BLaER1 (cell line): ENCODE measurements around the gene KIF3C.

ENCODE experiments used
- H3K27ac ChIP-seq: shearing (Covaris generic); formaldehyde crosslinking; 2 replicates; pipeline ENCODE4 v1.8.1; 2022
- H3K27me3 ChIP-seq: shearing (Covaris generic); formaldehyde crosslinking; 2 replicates; pipeline ENCODE4 v1.8.1; 2022
- H3K36me3 ChIP-seq: shearing (Covaris generic); formaldehyde crosslinking; 2 replicates; pipeline ENCODE4 v1.8.1; 2022
- H3K4me1 ChIP-seq: shearing (Covaris generic); formaldehyde crosslinking; 2 replicates; pipeline ENCODE4 v1.8.1; 2022
- H3K4me2 ChIP-seq: shearing (Covaris generic); formaldehyde crosslinking; 2 replicates; pipeline ENCODE4 v1.8.1; 2022
- H3K4me3 ChIP-seq: shearing (Covaris generic); formaldehyde crosslinking; 2 replicates; pipeline ENCODE4 v1.8.1; 2022
- H3K9ac ChIP-seq: shearing (Covaris generic); formaldehyde crosslinking; 2 replicates; pipeline ENCODE4 v1.8.1; 2022
- H3K9me3 ChIP-seq: shearing (Covaris generic); formaldehyde crosslinking; 2 replicates; pipeline ENCODE4 v1.8.1; 2022
- H4K20me1 ChIP-seq: shearing (Covaris generic); formaldehyde crosslinking; 2 replicates; pipeline ENCODE4 v1.8.1; 2022
- Cebpa-rat ChIP-seq: shearing (Covaris generic); IDR thresholded peaks from 2 replicates; pipeline ENCODE4 v1.8.1; 2022

Gene KIF3C

GRCh38 chr2:25948437-25948836 is 33.9 kb downstream of the KIF3C start:
- TF ChIP-seq Cebpa-rat: no peak
- no peak overlapping the region for H3K4me3 ChIP-seq
- no peak overlapping the region for H3K9ac ChIP-seq
- no peaks in the 10 kb centered on the region for H3K4me1 ChIP-seq
- no peaks in the 10 kb centered on the region for H4K20me1 ChIP-seq
- no peaks in the 10 kb centered on the region for H3K27me3 ChIP-seq
- no peak overlapping the region for H3K27ac ChIP-seq
- no peaks in the 10 kb centered on the region for H3K9me3 ChIP-seq
- no peak overlapping the region for H3K4me2 ChIP-seq
- peaks cover 35% of the 10 kb centered on the region for H3K36me3 ChIP-seq

- H3K27ac ChIP-seq: no peak overlapping the region
- no peaks in the 10 kb centered on the region for H3K9me3 ChIP-seq
- H3K27me3 ChIP-seq: no peaks in the 10 kb centered on the region
- H4K20me1 ChIP-seq: no peaks in the 10 kb centered on the region
- peaks cover 29% of the 10 kb centered on the region for H3K4me1 ChIP-seq
- no peak for TF ChIP-seq Cebpa-rat
- H3K4me3 ChIP-seq: no peak overlapping the region
- H3K9ac ChIP-seq: no peak overlapping the region
- H3K36me3 ChIP-seq: peaks cover 38% of the 10 kb centered on the region
- no peak overlapping the region for H3K4me2 ChIP-seq
Measured at GRCh38 chr2:25941042-25941441, 41.3 kb downstream of the KIF3C start.

GRCh38 chr2:25939257-25939668 is 43.0 kb downstream of the KIF3C start:
- H3K9me3 ChIP-seq: no peaks in the 10 kb centered on the region
- H3K4me3 ChIP-seq: no peak overlapping the region
- peak overlapping the region; percentile 23; the same call in 1 of the 2 replicates for H3K27ac ChIP-seq
- H3K27me3 ChIP-seq: no peaks in the 10 kb centered on the region
- peaks cover 29% of the 10 kb centered on the region for H3K4me1 ChIP-seq
- H4K20me1 ChIP-seq: no peaks in the 10 kb centered on the region
- no peak for TF ChIP-seq Cebpa-rat
- H3K9ac ChIP-seq: no peak overlapping the region
- H3K36me3 ChIP-seq: peaks cover 35% of the 10 kb centered on the region
- H3K4me2 ChIP-seq: peak overlapping the region; percentile 37

GRCh38 chr2:25938345-25938744 is 44.0 kb downstream of the KIF3C start:
- H3K9me3 ChIP-seq: no peaks in the 10 kb centered on the region
- H4K20me1 ChIP-seq: no peaks in the 10 kb centered on the region
- peaks cover 42% of the 10 kb centered on the region for H3K36me3 ChIP-seq
- no peaks in the 10 kb centered on the region for H3K27me3 ChIP-seq
- H3K4me2 ChIP-seq: peak overlapping the region; percentile 37
- H3K27ac ChIP-seq: no peak overlapping the region
- no peak for TF ChIP-seq Cebpa-rat
- peaks cover 29% of the 10 kb centered on the region for H3K4me1 ChIP-seq
- H3K9ac ChIP-seq: no peak overlapping the region
- no peak overlapping the region for H3K4me3 ChIP-seq

- peak overlapping the region; percentile 41 for H3K4me2 ChIP-seq
- peaks cover 45% of the 10 kb centered on the region for H3K36me3 ChIP-seq
- H3K27ac ChIP-seq: no peak overlapping the region
- H3K4me3 ChIP-seq: no peak overlapping the region
- H3K27me3 ChIP-seq: no peaks in the 10 kb centered on the region
- H3K9ac ChIP-seq: no peak overlapping the region
- TF ChIP-seq Cebpa-rat: no peak
- no peaks in the 10 kb centered on the region for H3K9me3 ChIP-seq
- H3K4me1 ChIP-seq: peaks cover 29% of the 10 kb centered on the region
- no peaks in the 10 kb centered on the region for H4K20me1 ChIP-seq
Measured at GRCh38 chr2:25936889-25937545, 45.3 kb downstream of the KIF3C start.

- TF ChIP-seq Cebpa-rat: no peak
- Histone ChIP-seq H3K36me3 (peaks cover 43% of the 10 kb centered on the region), H3K4me3 (no peak overlapping the region), H3K4me2 (no peak overlapping the region), H3K4me1 (peaks cover 17% of the 10 kb centered on the region), H4K20me1 (no peaks in the 10 kb centered on the region), H3K9ac (no peak overlapping the region), H3K27me3 (no peaks in the 10 kb centered on the region), H3K27ac (no peak overlapping the region), H3K9me3 (no peaks in the 10 kb centered on the region)
Measured at GRCh38 chr2:25933622-25934021, 48.7 kb downstream of the KIF3C start.

- no peaks in the 10 kb centered on the region for H3K27me3 ChIP-seq
- no peaks in the 10 kb centered on the region for H4K20me1 ChIP-seq
- no peaks in the 10 kb centered on the region for H3K4me1 ChIP-seq
- no peaks in the 10 kb centered on the region for H3K9me3 ChIP-seq
- no peak for TF ChIP-seq Cebpa-rat
- no peak overlapping the region for H3K4me2 ChIP-seq
- H3K36me3 ChIP-seq: peaks cover 59% of the 10 kb centered on the region
- no peak overlapping the region for H3K27ac ChIP-seq
- no peak overlapping the region for H3K4me3 ChIP-seq
- no peak overlapping the region for H3K9ac ChIP-seq
Measured at GRCh38 chr2:25929789-25930473, 52.4 kb downstream of the KIF3C start.

GRCh38 chr2:25928668-25929067 is 53.6 kb downstream of the KIF3C start:
- Histone ChIP-seq H3K36me3 (peaks cover 46% of the 10 kb centered on the region), H3K9ac (no peak overlapping the region), H3K4me1 (no peaks in the 10 kb centered on the region), H4K20me1 (no peaks in the 10 kb centered on the region), H3K4me2 (no peak overlapping the region), H3K9me3 (no peaks in the 10 kb centered on the region), H3K27me3 (no peaks in the 10 kb centered on the region), H3K27ac (no peak overlapping the region), H3K4me3 (no peak overlapping the region)
- TF ChIP-seq Cebpa-rat: no peak

- Histone ChIP-seq H3K27me3 (no peaks in the 10 kb centered on the region), H3K4me1 (no peaks in the 10 kb centered on the region), H3K4me2 (no peak overlapping the region), H3K9me3 (no peaks in the 10 kb centered on the region), H3K27ac (no peak overlapping the region), H4K20me1 (no peaks in the 10 kb centered on the region), H3K9ac (no peak overlapping the region), H3K4me3 (no peak overlapping the region), H3K36me3 (peaks cover 37% of the 10 kb centered on the region)
- no peak for TF ChIP-seq Cebpa-rat
Measured at GRCh38 chr2:25926984-25927756, 55.1 kb downstream of the KIF3C start.

GRCh38 chr2:25922501-25922900 is 59.8 kb downstream of the KIF3C start:
- Histone ChIP-seq H3K4me1 (no peaks in the 10 kb centered on the region; the same call in 1 of the 2 replicates), H3K4me2 (no peak overlapping the region), H3K27me3 (no peaks in the 10 kb centered on the region), H3K9me3 (no peaks in the 10 kb centered on the region), H3K9ac (no peak overlapping the region), H3K27ac (no peak overlapping the region), H3K4me3 (no peak overlapping the region), H3K36me3 (peaks cover 14% of the 10 kb centered on the region), H4K20me1 (no peaks in the 10 kb centered on the region)
- no peak for TF ChIP-seq Cebpa-rat
